ENCODE data around the gene LFNG. TPM values are rescaled to one million over a fixed set of nuclear protein-coding genes. Genes with fewer than 3 reads are reported as not detected.

Gene LFNG
- total and polyA plus RNA-seq, 9 donors: 17.7 to 30.8 (median 23.1) TPM

GRCh38 chr7:2481195-2481594 is 38.4 kb upstream of the LFNG start:
- WGBS (ENCODE audit: insufficient coverage): 68% methylated on average over 3 of the region's 4 CpGs
- DNase-seq: peak; percentile 10
- H3K4me3 ChIP-seq (ENCODE audit: low read length): no peak overlapping the region
- no peak overlapping the region for H3K27ac ChIP-seq (ENCODE audit: low read length)
- no peaks in the 10 kb centered on the region for H3K36me3 ChIP-seq (ENCODE audit: control insufficient read depth, insufficient read depth, low read length)
- H3K27me3 ChIP-seq (ENCODE audit: control insufficient read depth, insufficient read depth, low read length): peaks cover 16% of the 10 kb centered on the region
- peaks cover 6% of the 10 kb centered on the region for H3K9me3 ChIP-seq (replicated peaks; ENCODE audit: control insufficient read depth, low read depth, low read length)
- peaks cover 43% of the 10 kb centered on the region for H3K4me1 ChIP-seq (ENCODE audit: control insufficient read depth, insufficient read depth, low read length)

GRCh38 chr7:2482725-2483451 is 36.7 kb upstream of the LFNG start:
- Histone ChIP-seq H3K9me3 (replicated peaks; ENCODE audit: control insufficient read depth, low read depth, low read length) (peaks cover 6% of the 10 kb centered on the region), H3K4me3 (ENCODE audit: low read length) (no peak overlapping the region), H3K27ac (ENCODE audit: low read length) (no peak overlapping the region), H3K27me3 (ENCODE audit: control insufficient read depth, insufficient read depth, low read length) (peaks cover 13% of the 10 kb centered on the region), H3K36me3 (ENCODE audit: control insufficient read depth, insufficient read depth, low read length) (no peaks in the 10 kb centered on the region), H3K4me1 (ENCODE audit: control insufficient read depth, insufficient read depth, low read length) (peaks cover 43% of the 10 kb centered on the region)
- WGBS (ENCODE audit: insufficient coverage): 79% methylated on average over 9 of the region's 10 CpGs
- DNase-seq: peak; percentile 35

- Histone ChIP-seq H3K9me3 (replicated peaks; ENCODE audit: control insufficient read depth, low read depth, low read length) (peaks cover 6% of the 10 kb centered on the region), H3K4me1 (ENCODE audit: control insufficient read depth, insufficient read depth, low read length) (peaks cover 43% of the 10 kb centered on the region), H3K27me3 (ENCODE audit: control insufficient read depth, insufficient read depth, low read length) (peaks cover 12% of the 10 kb centered on the region), H3K27ac (ENCODE audit: low read length) (no peak overlapping the region), H3K4me3 (ENCODE audit: low read length) (no peak overlapping the region), H3K36me3 (ENCODE audit: control insufficient read depth, insufficient read depth, low read length) (no peaks in the 10 kb centered on the region)
- peak; percentile 89 for DNase-seq
- WGBS (ENCODE audit: insufficient coverage): 0% methylated on average over 1 of the region's 5 CpGs
These were observed 36.1 kb upstream of the LFNG start for GRCh38 chr7:2483494-2483893.

- Histone ChIP-seq H3K36me3 (ENCODE audit: control insufficient read depth, insufficient read depth, low read length) (no peaks in the 10 kb centered on the region), H3K27me3 (ENCODE audit: control insufficient read depth, insufficient read depth, low read length) (peaks cover 6% of the 10 kb centered on the region), H3K4me3 (ENCODE audit: low read length) (no peak overlapping the region), H3K27ac (ENCODE audit: low read length) (no peak overlapping the region), H3K9me3 (replicated peaks; ENCODE audit: control insufficient read depth, low read depth, low read length) (peaks cover 6% of the 10 kb centered on the region), H3K4me1 (ENCODE audit: control insufficient read depth, insufficient read depth, low read length) (peaks cover 43% of the 10 kb centered on the region)
- 100% methylated on average over 2 of the region's 12 CpGs for WGBS (ENCODE audit: insufficient coverage)
- DNase-seq: no peak
These were observed 34.7 kb upstream of the LFNG start for GRCh38 chr7:2484868-2485267.

GRCh38 chr7:2487586-2488271 is 31.8 kb upstream of the LFNG start:
- peak overlapping the region; percentile 44 for H3K27ac ChIP-seq (ENCODE audit: low read length)
- no peak overlapping the region for H3K4me3 ChIP-seq (ENCODE audit: low read length)
- 16% methylated on average over 9 of the region's 14 CpGs for WGBS (ENCODE audit: insufficient coverage)
- peaks cover 43% of the 10 kb centered on the region for H3K4me1 ChIP-seq (ENCODE audit: control insufficient read depth, insufficient read depth, low read length)
- DNase-seq: peak; percentile 97
- H3K36me3 ChIP-seq (ENCODE audit: control insufficient read depth, insufficient read depth, low read length): no peaks in the 10 kb centered on the region
- H3K27me3 ChIP-seq (ENCODE audit: control insufficient read depth, insufficient read depth, low read length): peaks cover 3% of the 10 kb centered on the region
- H3K9me3 ChIP-seq (replicated peaks; ENCODE audit: control insufficient read depth, low read depth, low read length): peaks cover 5% of the 10 kb centered on the region

- WGBS (ENCODE audit: insufficient coverage): 46% methylated on average over 6 of the region's 8 CpGs
- Histone ChIP-seq H3K9me3 (replicated peaks; ENCODE audit: control insufficient read depth, low read depth, low read length) (no peaks in the 10 kb centered on the region), H3K36me3 (ENCODE audit: control insufficient read depth, insufficient read depth, low read length) (no peaks in the 10 kb centered on the region), H3K4me1 (ENCODE audit: control insufficient read depth, insufficient read depth, low read length) (peaks cover 49% of the 10 kb centered on the region), H3K27ac (ENCODE audit: low read length) (peak overlapping the region; percentile 44), H3K4me3 (ENCODE audit: low read length) (no peak overlapping the region), H3K27me3 (ENCODE audit: control insufficient read depth, insufficient read depth, low read length) (peaks cover 7% of the 10 kb centered on the region)
- DNase-seq: peak; percentile 50
These were observed 31.3 kb upstream of the LFNG start for GRCh38 chr7:2488272-2488645.

- Histone ChIP-seq H3K36me3 (ENCODE audit: control insufficient read depth, insufficient read depth, low read length) (no peaks in the 10 kb centered on the region), H3K4me3 (ENCODE audit: low read length) (no peak overlapping the region), H3K27ac (ENCODE audit: low read length) (peak overlapping the region; percentile 0), H3K9me3 (replicated peaks; ENCODE audit: control insufficient read depth, low read depth, low read length) (no peaks in the 10 kb centered on the region), H3K4me1 (ENCODE audit: control insufficient read depth, insufficient read depth, low read length) (peaks cover 49% of the 10 kb centered on the region), H3K27me3 (ENCODE audit: control insufficient read depth, insufficient read depth, low read length) (peaks cover 7% of the 10 kb centered on the region)
- DNase-seq: no peak
- WGBS (ENCODE audit: insufficient coverage): 37% methylated on average over 3 of the region's 9 CpGs
These were observed 30.9 kb upstream of the LFNG start for GRCh38 chr7:2488681-2489080.

GRCh38 chr7:2490181-2490651 is 29.4 kb upstream of the LFNG start:
- no peaks in the 10 kb centered on the region for H3K36me3 ChIP-seq (ENCODE audit: control insufficient read depth, insufficient read depth, low read length)
- no peak overlapping the region for H3K4me3 ChIP-seq (ENCODE audit: low read length)
- H3K27me3 ChIP-seq (ENCODE audit: control insufficient read depth, insufficient read depth, low read length): peaks cover 3% of the 10 kb centered on the region
- WGBS (ENCODE audit: insufficient coverage): 39% methylated on average over 12 of the region's 13 CpGs
- H3K27ac ChIP-seq (ENCODE audit: low read length): peak overlapping the region; percentile 62
- H3K4me1 ChIP-seq (ENCODE audit: control insufficient read depth, insufficient read depth, low read length): peaks cover 62% of the 10 kb centered on the region
- no peaks in the 10 kb centered on the region for H3K9me3 ChIP-seq (replicated peaks; ENCODE audit: control insufficient read depth, low read depth, low read length)
- DNase-seq: peak; percentile 90

GRCh38 chr7:2492038-2492437 is 27.5 kb upstream of the LFNG start:
- Histone ChIP-seq H3K4me1 (ENCODE audit: control insufficient read depth, insufficient read depth, low read length) (peaks cover 78% of the 10 kb centered on the region), H3K4me3 (ENCODE audit: low read length) (no peak overlapping the region), H3K27ac (ENCODE audit: low read length) (no peak overlapping the region), H3K9me3 (replicated peaks; ENCODE audit: control insufficient read depth, low read depth, low read length) (no peaks in the 10 kb centered on the region), H3K27me3 (ENCODE audit: control insufficient read depth, insufficient read depth, low read length) (peaks cover 4% of the 10 kb centered on the region), H3K36me3 (ENCODE audit: control insufficient read depth, insufficient read depth, low read length) (no peaks in the 10 kb centered on the region)
- 100% methylated on average over 2 of the region's 2 CpGs for WGBS (ENCODE audit: insufficient coverage)
- DNase-seq: no peak
